Ovary (tissue), 9 donors: ENCODE results near the gene CHRND. TPM values are rescaled to one million over a fixed set of nuclear protein-coding genes. Genes with fewer than 3 reads are reported as not detected.

ENCODE experiments used
- DNase-seq, 5 donors: peaks; one replicate each; pipeline ENCODE4 v3.0.0-alpha.2; 2019 to 2020
- H3K27ac ChIP-seq, 2 donors: fragments of 200-600 bp; one replicate each; pipeline versions ENCODE4 v1.5.1 to v1.8.0; 2019 to 2022
- H3K27me3 ChIP-seq: fragments of 200-600 bp; one replicate; pipeline ENCODE4 v1.8.0; 2022
- H3K36me3 ChIP-seq: fragments of 200-600 bp; sonication (generic); one replicate; pipeline ENCODE4 v1.5.1; 2019
- H3K4me1 ChIP-seq: one replicate; pipeline ENCODE4 v1.8.1; 2013; ENCODE audit warnings: mild to moderate bottlenecking, moderate library complexity; ENCODE audit not compliant: insufficient read depth
- H3K4me3 ChIP-seq: fragments of 200-600 bp; sonication (generic); one replicate; pipeline ENCODE4 v1.5.1; 2017
- H3K9me3 ChIP-seq, 2 donors: fragments of 200-600 bp in 1 of 2; sonication (generic) in 1 of 2; one replicate each; pipeline versions ENCODE4 v1.5.1 to v1.8.1; 2013 to 2019; ENCODE audit warnings: mild to moderate bottlenecking in 1 of 2, moderate library complexity in 1 of 2
- EP300 ChIP-seq: sonication (generic); formaldehyde crosslinking; IDR thresholded peaks from one replicate; pipeline ENCODE4 v1.6.1; 2017; ENCODE audit warnings: antibody characterized with exemption
- POLR2A ChIP-seq: fragments of 450-650 bp; IDR thresholded peaks from one replicate; pipeline ENCODE4 v1.6.1; 2017; ENCODE audit warnings: antibody characterized with exemption, mild to moderate bottlenecking, moderate library complexity
- WGBS, 3 donors: extraction: QIAGEN DNeasy Blood & Tissue Kit in 1 of 3; methylation state at CpG; one replicate each; pipeline versions ENCODE4 v1.1.5 to v1.1.7; 2013 to 2017; 5-methylcytosine and 5-hydroxymethylcytosine counted together
- intact Hi-C, 4 donors: fragments of 100-400 bp; cut with DNase I; formaldehyde crosslinking; loops; one replicate each; pipeline versions ENCODE4 v1.11.0 to v1.15.1; 2022 to 2023
- polyA plus RNA-seq, 2 donors: library from polyadenylated mRNA; stranded (reverse); fragments of 200-250 nt in 1 of 2; fragments of 350-450 nt in 1 of 2; fragmentation: Illumina TruSeq in 1 of 2; extraction: RNeasy Lipid Tissue Mini Kit (QIAGEN cat#74804) in 1 of 2; gene quantifications; one replicate each; pipeline ENCODE4 v1.2.3, GENCODE V29; 2013 to 2014
- total RNA-seq, 7 donors: library from RNA; depleted of rRNA in 2 of 7; stranded (reverse); fragments of >200 nt in 2 of 7; fragmentation: NEBNext Ultra II Directional in 3 of 7; extraction: Animal tissue kit (Norgen Biotek cat#: 25700) in 3 of 7; gene quantifications; one replicate each; pipeline versions ENCODE4 v1.1.0 to v1.2.4, GENCODE V29; 2016 to 2023
- TF ChIP-seq, protein P1 (sequence below), 3 donors: fragments of 450-650 bp in 2 of 3; fragments of 200-600 bp in 1 of 3; IDR thresholded peaks; one replicate each; pipeline versions ENCODE4 v1.5.1 to v1.8.0; 2016 to 2022; ENCODE audit warnings: antibody characterized with exemption in 3 of 3, mild to moderate bottlenecking in 1 of 3
- donor health status: DM: no; HTN: no; CAD: no; lungs with moderate emphysema.
- donor health status: DM: no; HTN: no; CAD: no.
- donor health status: Bipolar disorder and iron deficiency.
- donor health status: DM: yes; HTN: yes; CAD: no.
- donor health status: DM: no; HTN: no; CAD: no.
- donor health status: DM: yes; HTN: yes; CAD: no.

CHRND gene
- total and polyA plus RNA-seq, 9 donors: 0.28 to 0.40 TPM; not detected in 7

GRCh38 chr2:232537499-232537898, 11.5 kb downstream of the CHRND start:
- no peak overlapping the region for H3K4me3 ChIP-seq
- 82 to 88% (median 85%) methylated on average over 4 of the region's 4 CpGs for WGBS, 3 donors
- no peaks in the 10 kb centered on the region for H3K36me3 ChIP-seq
- TF ChIP-seq EP300: no peak
- no peak for TF ChIP-seq POLR2A
- TF ChIP-seq, protein P1, sequence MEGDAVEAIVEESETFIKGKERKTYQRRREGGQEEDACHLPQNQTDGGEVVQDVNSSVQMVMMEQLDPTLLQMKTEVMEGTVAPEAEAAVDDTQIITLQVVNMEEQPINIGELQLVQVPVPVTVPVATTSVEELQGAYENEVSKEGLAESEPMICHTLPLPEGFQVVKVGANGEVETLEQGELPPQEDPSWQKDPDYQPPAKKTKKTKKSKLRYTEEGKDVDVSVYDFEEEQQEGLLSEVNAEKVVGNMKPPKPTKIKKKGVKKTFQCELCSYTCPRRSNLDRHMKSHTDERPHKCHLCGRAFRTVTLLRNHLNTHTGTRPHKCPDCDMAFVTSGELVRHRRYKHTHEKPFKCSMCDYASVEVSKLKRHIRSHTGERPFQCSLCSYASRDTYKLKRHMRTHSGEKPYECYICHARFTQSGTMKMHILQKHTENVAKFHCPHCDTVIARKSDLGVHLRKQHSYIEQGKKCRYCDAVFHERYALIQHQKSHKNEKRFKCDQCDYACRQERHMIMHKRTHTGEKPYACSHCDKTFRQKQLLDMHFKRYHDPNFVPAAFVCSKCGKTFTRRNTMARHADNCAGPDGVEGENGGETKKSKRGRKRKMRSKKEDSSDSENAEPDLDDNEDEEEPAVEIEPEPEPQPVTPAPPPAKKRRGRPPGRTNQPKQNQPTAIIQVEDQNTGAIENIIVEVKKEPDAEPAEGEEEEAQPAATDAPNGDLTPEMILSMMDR (IDR thresholded peaks at IDR 0.05): no peak
- H3K27me3 ChIP-seq: no peaks in the 10 kb centered on the region
- intact Hi-C loops: no loop called here
- no peak overlapping the region for H3K27ac ChIP-seq
- no peaks in the 10 kb centered on the region for H3K4me1 ChIP-seq
- DNase-seq: peak in 2 of 5 donors; percentile 10 to 21
- peaks cover 0 to 3% of the 10 kb centered on the region in 2 donors for H3K9me3 ChIP-seq

- DNase-seq: no peak
- Histone ChIP-seq H3K36me3 (no peaks in the 10 kb centered on the region), H3K4me3 (no peak overlapping the region), H3K27ac (no peak overlapping the region), H3K4me1 (no peaks in the 10 kb centered on the region), H3K9me3 (peaks cover 0 to 3% of the 10 kb centered on the region in 2 donors), H3K27me3 (no peaks in the 10 kb centered on the region)
- intact Hi-C loops: no loop called here
- TF ChIP-seq POLR2A (no peak), EP300 (no peak)
- TF ChIP-seq, protein P1 (IDR thresholded peaks at IDR 0.05): no peak
- WGBS, 3 donors: 14 to 29% (median 16%) methylated on average over 4 of the region's 4 CpGs
Measured at GRCh38 chr2:232538671-232539070, 12.7 kb downstream of the CHRND start.

DNA sequence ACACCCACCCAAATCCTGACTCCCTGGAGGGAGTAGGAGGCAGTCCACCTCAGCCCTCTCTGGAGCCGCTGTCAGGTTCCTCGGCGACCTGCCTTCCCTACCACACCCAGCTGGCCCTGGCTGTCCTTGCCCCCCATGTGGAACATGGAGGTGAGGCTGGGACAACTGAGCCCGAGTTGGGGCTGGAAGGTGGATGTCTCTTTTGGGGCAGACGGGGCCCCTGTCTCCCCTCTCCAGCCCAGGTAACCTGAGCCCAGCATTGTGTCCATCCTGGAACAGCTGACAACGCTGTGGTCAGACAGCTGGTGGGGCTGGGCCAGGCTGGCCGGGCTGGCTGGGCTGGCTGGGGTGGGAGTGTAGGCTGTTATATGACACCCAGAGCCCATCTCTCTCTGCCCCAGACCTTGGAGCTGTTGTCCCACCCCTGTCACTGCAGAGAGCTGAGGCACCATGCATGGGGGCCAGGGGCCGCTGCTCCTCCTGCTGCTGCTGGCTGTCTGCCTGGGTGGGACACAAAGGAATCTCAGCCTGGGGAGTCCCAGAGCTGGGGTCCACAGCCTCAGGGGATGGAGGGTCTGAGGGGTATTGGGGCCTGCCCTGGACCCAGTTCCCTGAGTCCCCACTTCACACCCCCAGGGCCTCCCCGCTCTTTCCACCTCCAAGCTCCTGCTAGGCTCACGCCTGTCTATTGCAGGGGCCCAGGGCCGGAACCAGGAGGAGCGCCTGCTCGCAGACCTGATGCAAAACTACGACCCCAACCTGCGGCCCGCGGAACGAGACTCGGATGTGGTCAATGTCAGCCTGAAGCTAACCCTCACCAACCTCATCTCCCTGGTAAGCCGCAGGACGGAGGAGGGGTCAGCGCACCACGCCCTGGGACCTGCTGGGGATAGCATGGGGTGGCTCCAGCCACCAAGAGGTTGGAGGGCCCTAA, 13.6 kb downstream of the CHRND start, which contains the start of gene CHRNG:
Gene CHRNG (plus strand): TSS at position 395 of the 934 bp plus-strand sequence. CDS start 56 bp downstream, at position 451.
- Histone ChIP-seq H3K4me3 (no peak within 1 kb of the TSS), H3K27ac (no peak within 1 kb of the TSS), H3K27me3 (no peaks in the 10 kb centered on the region), H3K9me3 (peaks cover 0 to 3% of the 10 kb centered on the region in 2 donors), H3K4me1 (no peaks in the 10 kb centered on the region), H3K36me3 (no peaks in the 10 kb centered on the region)
- peak in 2 of 5 donors; percentile 16 to 20 for DNase-seq
- TF ChIP-seq POLR2A: no peak
- TF ChIP-seq, protein P1 (IDR thresholded peaks at IDR 0.05): no peak
- TF ChIP-seq EP300: no peak
- intact Hi-C loops: no loop called here
- 36 to 54% (median 37%) methylated on average over 22 to 23 of the region's 23 CpGs for WGBS, 3 donors

GRCh38 chr2:232540441-232541041, 14.6 kb downstream of the CHRND start:
- Histone ChIP-seq H3K4me1 (no peaks in the 10 kb centered on the region), H3K27me3 (no peaks in the 10 kb centered on the region), H3K9me3 (peaks cover 0 to 3% of the 10 kb centered on the region in 2 donors), H3K36me3 (no peaks in the 10 kb centered on the region), H3K4me3 (no peak overlapping the region), H3K27ac (no peak overlapping the region)
- intact Hi-C loops: no loop called here
- DNase-seq: no peak
- 69 to 83% (median 80%) methylated on average over 17 of the region's 17 CpGs for WGBS, 3 donors
- TF ChIP-seq POLR2A (no peak), EP300 (no peak)
- TF ChIP-seq, protein P1 (IDR thresholded peaks at IDR 0.05): no peak
